PFSK-1 (cell line): ENCODE results near the gene RNF148.

Experiments
- FOXP2 ChIP-seq: optimal IDR thresholded peaks from 2 replicates; pipeline ENCODE3; 2011; ENCODE audit warnings: borderline replicate concordance, control low read depth, inconsistent platforms; ENCODE audit not compliant: insufficient read depth; ENCODE audit errors: extremely low read length, extremely low read depth
- POLR2AphosphoS5 ChIP-seq: IDR thresholded peaks from 2 replicates; pipeline ENCODE4 v1.6.1; 2012; ENCODE audit warnings: low read depth, mild to moderate bottlenecking, control low read depth, low read length, moderate library complexity
- REST ChIP-seq, 2 experiments: IDR thresholded peaks; 2 replicates each; pipeline versions ENCODE4 v1.6.1 to v1.8.0; 2011 to 2012; ENCODE audit warnings: low read depth in 2 of 2, low read length in 2 of 2, control low read depth in 1 of 2, inconsistent platforms in 1 of 2, mild to moderate bottlenecking in 1 of 2, moderate library complexity in 1 of 2; ENCODE audit not compliant: insufficient read depth in 1 of 2
- SIN3A ChIP-seq: IDR thresholded peaks from 2 replicates; pipeline ENCODE4 v1.6.1; 2012; ENCODE audit warnings: mild to moderate bottlenecking, low read length, moderate library complexity, borderline replicate concordance; ENCODE audit not compliant: insufficient read depth
- TAF1 ChIP-seq: IDR thresholded peaks from 2 replicates; pipeline ENCODE4 v1.6.1; 2012; ENCODE audit warnings: low read length, control low read depth, borderline replicate concordance; ENCODE audit not compliant: insufficient read depth

GRCh38 chr7:122676466-122676865 is 26.3 kb downstream of the RNF148 start:
- TF ChIP-seq POLR2AphosphoS5 (no peak), REST (IDR thresholded peaks at IDR 0.05; ENCODE audit: insufficient read depth in 1 of 2, low read depth in 2 of 2, low read length in 2 of 2) (no peak), TAF1 (no peak), FOXP2 (no peak), SIN3A (no peak)
